ENCODE results near the gene MAPT. TPM values are rescaled to one million over a fixed set of nuclear protein-coding genes. Genes with fewer than 3 reads are reported as not detected.

The MAPT gene
- total and polyA plus RNA-seq, 3 donors from 2014 or later: 5.0 to 100 (median 6.1) TPM

GRCh38 chr17:45846646-45847045, 47.7 kb upstream of the MAPT start:
- intact Hi-C loops (cut with DNase I; ENCODE audit: low total_unique reads): no loop called here
- no peaks in the 10 kb centered on the region for H3K4me1 ChIP-seq

GRCh38 chr17:45847101-45847500, 47.3 kb upstream of the MAPT start:
- no peak for DNase-seq
- Histone ChIP-seq H3K27ac (no peak overlapping the region), H3K9me3 (no peaks in the 10 kb centered on the region), H3K36me3 (ENCODE audit: low read depth, missing control alignments) (no peaks in the 10 kb centered on the region), H3K4me1 (no peaks in the 10 kb centered on the region), H3K4me3 (no peak overlapping the region), H3K27me3 (no peaks in the 10 kb centered on the region)
- intact Hi-C loops (cut with DNase I; ENCODE audit: low total_unique reads): no loop called here
- 93 to 95% methylated on average over 4 of the region's 4 CpGs for WGBS, 2 donors
- TF ChIP-seq CTCF (IDR thresholded peaks at IDR 0.05) (no peak), POLR2A (IDR thresholded peaks at IDR 0.05) (no peak)

More at GRCh38 chr17:45846646-45847045, 47.7 kb upstream of the MAPT start:
- TF ChIP-seq POLR2A (IDR thresholded peaks at IDR 0.05) (no peak), CTCF (IDR thresholded peaks at IDR 0.05) (no peak)
- WGBS, 2 donors: 85 to 90% methylated on average over 3 to 9 of the region's 9 CpGs
- H3K4me3 ChIP-seq: no peak overlapping the region
- no peaks in the 10 kb centered on the region for H3K27me3 ChIP-seq
- no peak overlapping the region for H3K27ac ChIP-seq
- no peaks in the 10 kb centered on the region for H3K36me3 ChIP-seq (ENCODE audit: low read depth, missing control alignments)
- DNase-seq: no peak
- no peaks in the 10 kb centered on the region for H3K9me3 ChIP-seq

GRCh38 chr17:45847747-45848146, 46.6 kb upstream of the MAPT start:
- no peaks in the 10 kb centered on the region for H3K27me3 ChIP-seq
- intact Hi-C loops (cut with DNase I; ENCODE audit: low total_unique reads): no loop called here
- H3K36me3 ChIP-seq (ENCODE audit: low read depth, missing control alignments): no peaks in the 10 kb centered on the region
- H3K4me1 ChIP-seq: no peaks in the 10 kb centered on the region
- 88 to 91% methylated on average over 5 of the region's 5 CpGs for WGBS, 2 donors
- TF ChIP-seq POLR2A (IDR thresholded peaks at IDR 0.05) (no peak), CTCF (IDR thresholded peaks at IDR 0.05) (no peak)
- H3K9me3 ChIP-seq: no peaks in the 10 kb centered on the region
- H3K4me3 ChIP-seq: no peak overlapping the region
- no peak for DNase-seq
- no peak overlapping the region for H3K27ac ChIP-seq

- TF ChIP-seq CTCF (IDR thresholded peaks at IDR 0.05): no peak
- TF ChIP-seq POLR2A (IDR thresholded peaks at IDR 0.05): no peak
- no peak overlapping the region for H3K27ac ChIP-seq
- intact Hi-C loops (cut with DNase I; ENCODE audit: low total_unique reads): no loop called here
- DNase-seq: no peak
- no peaks in the 10 kb centered on the region for H3K9me3 ChIP-seq
- no peaks in the 10 kb centered on the region for H3K4me1 ChIP-seq
- H3K36me3 ChIP-seq (ENCODE audit: low read depth, missing control alignments): no peaks in the 10 kb centered on the region
- 89 to 95% methylated on average over 9 of the region's 9 CpGs for WGBS, 2 donors
- H3K27me3 ChIP-seq: no peaks in the 10 kb centered on the region
- H3K4me3 ChIP-seq: no peak overlapping the region
Measured at GRCh38 chr17:45848405-45848804, 45.9 kb upstream of the MAPT start.

GRCh38 chr17:45848868-45849535, 45.4 kb upstream of the MAPT start:
- Histone ChIP-seq H3K4me1 (no peaks in the 10 kb centered on the region), H3K9me3 (no peaks in the 10 kb centered on the region), H3K27me3 (no peaks in the 10 kb centered on the region), H3K4me3 (no peak overlapping the region), H3K27ac (no peak overlapping the region), H3K36me3 (ENCODE audit: low read depth, missing control alignments) (no peaks in the 10 kb centered on the region)
- WGBS, 2 donors: 63 to 70% methylated on average over 6 to 15 of the region's 15 CpGs
- no peak for DNase-seq
- intact Hi-C loops (cut with DNase I; ENCODE audit: low total_unique reads): no loop called here
- TF ChIP-seq POLR2A (IDR thresholded peaks at IDR 0.05): no peak
- no peak for TF ChIP-seq CTCF (IDR thresholded peaks at IDR 0.05)

Measured in testis (tissue), 3 donors.